MM.1S (cell line): ENCODE data around the gene JPH4.

Experiments used
- DNase-seq: peaks from one replicate; pipeline ENCODE4 v3.0.0-alpha.2; 2015
- H2AFZ ChIP-seq: fragments of 300-600 bp; sonication (generic); 2 replicates; pipeline ENCODE4 v1.6.0; 2016; ENCODE audit warnings: antibody characterized with exemption, low read length
- H3F3A ChIP-seq: fragments of 300-600 bp; sonication (generic); 2 replicates; pipeline ENCODE4 v1.6.1; 2016; ENCODE audit warnings: mild to moderate bottlenecking, antibody characterized with exemption, low read length, moderate library complexity, mixed read lengths; ENCODE audit not compliant: insufficient read depth
- H3K27ac ChIP-seq: fragments of 300-600 bp; sonication (generic); 2 replicates; pipeline ENCODE4 v1.5.1; 2016; ENCODE audit warnings: mild to moderate bottlenecking, low read length
- H3K27me3 ChIP-seq: fragments of 300-600 bp; sonication (generic); replicated peaks from 2 replicates; pipeline ENCODE4 v1.6.0; 2016; ENCODE audit warnings: low read length; ENCODE audit not compliant: insufficient read depth
- H3K36me3 ChIP-seq: fragments of 300-600 bp; sonication (generic); replicated peaks from 2 replicates; pipeline ENCODE4 v1.6.1; 2016; ENCODE audit warnings: mild to moderate bottlenecking, low read length, mixed read lengths; ENCODE audit not compliant: insufficient read depth
- H3K4me1 ChIP-seq: fragments of 300-600 bp; sonication (generic); 2 replicates; pipeline ENCODE4 v1.6.1; 2016; ENCODE audit warnings: low read length, mixed read lengths
- H3K4me2 ChIP-seq: fragments of 300-600 bp; sonication (generic); 2 replicates; pipeline ENCODE4 v1.6.0; 2016; ENCODE audit warnings: low read depth, low read length
- H3K4me3 ChIP-seq: fragments of 300-600 bp; sonication (generic); 2 replicates; pipeline ENCODE4 v1.5.1; 2016; ENCODE audit warnings: low read length, mixed read lengths
- H3K79me2 ChIP-seq: fragments of 300-600 bp; sonication (generic); 2 replicates; pipeline ENCODE4 v1.6.1; 2016; ENCODE audit warnings: mixed run types, low read length, mixed read lengths
- H3K9ac ChIP-seq: fragments of 300-600 bp; sonication (generic); 2 replicates; pipeline ENCODE4 v1.6.1; 2016; ENCODE audit warnings: low read length, mixed read lengths
- H3K9me2 ChIP-seq: fragments of 300-600 bp; sonication (generic); replicated peaks from 2 replicates; pipeline ENCODE4 v1.6.1; 2016; ENCODE audit warnings: mild to moderate bottlenecking, low read length, mixed read lengths; ENCODE audit not compliant: insufficient read depth
- H3K9me3 ChIP-seq: fragments of 300-600 bp; sonication (generic); replicated peaks from 2 replicates; pipeline ENCODE4 v1.6.1; 2016; ENCODE audit warnings: mild to moderate bottlenecking, low read length, mixed read lengths; ENCODE audit not compliant: insufficient read depth
- H4K20me1 ChIP-seq: fragments of 300-600 bp; sonication (generic); 2 replicates; pipeline ENCODE4 v1.6.1; 2016; ENCODE audit warnings: mild to moderate bottlenecking, low read length, moderate library complexity, mixed read lengths; ENCODE audit not compliant: insufficient read depth
- EZH2 ChIP-seq: fragments of 300-600 bp; sonication (generic); optimal IDR thresholded peaks from 2 replicates; pipeline ENCODE3; 2017; ENCODE audit warnings: low read depth, mild to moderate bottlenecking, antibody characterized with exemption, low read length, mixed read lengths
- EZH2phosphoT487 ChIP-seq: fragments of 300-600 bp; sonication (generic); IDR thresholded peaks from 2 replicates; pipeline ENCODE4 v1.6.1; 2018; ENCODE audit warnings: antibody characterized with exemption, low read length
- TF ChIP-seq, protein P1 (sequence below): fragments of 300-600 bp; sonication (generic); IDR thresholded peaks from 2 replicates; pipeline ENCODE4 v1.5.1; 2016; ENCODE audit warnings: antibody characterized with exemption, low read length, mixed read lengths

Gene JPH4

GRCh38 chr14:23561873-23562821 lies 16.4 kb downstream of the JPH4 start:
- Histone ChIP-seq H3K9me3 (no peaks in the 10 kb centered on the region), H3K4me3 (no peak overlapping the region), H3K36me3 (no peaks in the 10 kb centered on the region), H2AFZ (no peak overlapping the region), H3K79me2 (0 out of 2 replicates have a peak, but pooled peaks cover 7% of the 10 kb centered on the region), H3K9me2 (no peaks in the 10 kb centered on the region), H3K4me1 (peaks cover 5% of the 10 kb centered on the region; the same call in 1 of the 2 replicates), H4K20me1 (no peaks in the 10 kb centered on the region), H3F3A (no peaks in the 10 kb centered on the region), H3K4me2 (no peak overlapping the region), H3K9ac (no peak overlapping the region), H3K27me3 (no peaks in the 10 kb centered on the region), H3K27ac (no peak overlapping the region)
- TF ChIP-seq, protein P1, sequence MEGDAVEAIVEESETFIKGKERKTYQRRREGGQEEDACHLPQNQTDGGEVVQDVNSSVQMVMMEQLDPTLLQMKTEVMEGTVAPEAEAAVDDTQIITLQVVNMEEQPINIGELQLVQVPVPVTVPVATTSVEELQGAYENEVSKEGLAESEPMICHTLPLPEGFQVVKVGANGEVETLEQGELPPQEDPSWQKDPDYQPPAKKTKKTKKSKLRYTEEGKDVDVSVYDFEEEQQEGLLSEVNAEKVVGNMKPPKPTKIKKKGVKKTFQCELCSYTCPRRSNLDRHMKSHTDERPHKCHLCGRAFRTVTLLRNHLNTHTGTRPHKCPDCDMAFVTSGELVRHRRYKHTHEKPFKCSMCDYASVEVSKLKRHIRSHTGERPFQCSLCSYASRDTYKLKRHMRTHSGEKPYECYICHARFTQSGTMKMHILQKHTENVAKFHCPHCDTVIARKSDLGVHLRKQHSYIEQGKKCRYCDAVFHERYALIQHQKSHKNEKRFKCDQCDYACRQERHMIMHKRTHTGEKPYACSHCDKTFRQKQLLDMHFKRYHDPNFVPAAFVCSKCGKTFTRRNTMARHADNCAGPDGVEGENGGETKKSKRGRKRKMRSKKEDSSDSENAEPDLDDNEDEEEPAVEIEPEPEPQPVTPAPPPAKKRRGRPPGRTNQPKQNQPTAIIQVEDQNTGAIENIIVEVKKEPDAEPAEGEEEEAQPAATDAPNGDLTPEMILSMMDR = no peak
- TF ChIP-seq EZH2phosphoT487 = no peak
- no peak for DNase-seq

GRCh38 chr14:23561259-23561658 lies 17.3 kb downstream of the JPH4 start:
- Histone ChIP-seq H3K27me3 (no peaks in the 10 kb centered on the region), H3K4me2 (no peak overlapping the region), H3K9me3 (no peaks in the 10 kb centered on the region), H2AFZ (no peak overlapping the region), H3K4me3 (no peak overlapping the region), H3K36me3 (no peaks in the 10 kb centered on the region), H3K9ac (no peak overlapping the region), H3K27ac (no peak overlapping the region), H3F3A (no peaks in the 10 kb centered on the region), H3K4me1 (peaks cover 5% of the 10 kb centered on the region; the same call in 1 of the 2 replicates), H3K9me2 (no peaks in the 10 kb centered on the region), H4K20me1 (no peaks in the 10 kb centered on the region), H3K79me2 (peaks cover 7% of the 10 kb centered on the region)
- TF ChIP-seq, protein P1 = no peak
- TF ChIP-seq EZH2phosphoT487 = no peak
- no peak for TF ChIP-seq EZH2
- no peak for DNase-seq

DNA sequence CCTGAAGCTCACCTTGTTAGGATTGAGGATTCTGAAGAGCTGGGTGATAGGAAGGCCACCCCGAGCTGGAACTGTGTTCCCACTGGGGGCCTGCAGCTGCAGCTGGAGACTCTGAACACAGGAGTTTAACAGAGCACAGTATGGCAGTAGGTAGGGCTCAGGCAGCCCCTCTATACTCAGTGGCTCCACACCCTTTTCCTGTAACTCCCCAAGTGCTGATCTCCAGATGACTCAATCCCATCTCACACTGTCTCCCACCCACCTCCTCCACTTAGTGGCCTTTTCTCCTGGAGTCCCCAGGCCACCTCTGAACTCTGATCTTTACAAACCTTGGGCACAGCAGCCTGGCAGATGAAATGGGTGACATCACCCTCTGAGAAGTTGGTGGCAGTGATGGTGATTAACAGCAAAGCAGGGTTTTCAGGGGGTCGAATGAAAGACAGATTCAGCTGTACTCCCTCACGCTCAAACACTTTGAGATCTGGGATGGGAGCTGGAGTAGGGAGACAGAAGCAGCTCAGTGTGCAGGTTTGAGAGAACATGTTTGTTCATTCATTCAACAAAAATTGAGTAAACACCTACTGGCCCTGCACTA lies 18.6 kb downstream of the JPH4 start:
- peaks cover 5% of the 10 kb centered on the region; the same call in 1 of the 2 replicates for H3K4me1 ChIP-seq
- no peaks in the 10 kb centered on the region for H3K36me3 ChIP-seq

More for the DNA sequence above, 18.6 kb downstream of the JPH4 start:
- H3K79me2 ChIP-seq = peaks cover 8% of the 10 kb centered on the region
- no peaks in the 10 kb centered on the region for H3K27me3 ChIP-seq
- no peak overlapping the region for H3K4me2 ChIP-seq
- H3K4me3 ChIP-seq = no peak overlapping the region
- TF ChIP-seq EZH2phosphoT487 = no peak
- TF ChIP-seq, protein P1 = no peak
- TF ChIP-seq EZH2 = no peak
- H3K9me2 ChIP-seq = no peaks in the 10 kb centered on the region
- H4K20me1 ChIP-seq = no peaks in the 10 kb centered on the region
- no peak overlapping the region for H2AFZ ChIP-seq
- no peaks in the 10 kb centered on the region for H3K9me3 ChIP-seq
- no peak overlapping the region for H3K27ac ChIP-seq
- no peak overlapping the region for H3K9ac ChIP-seq
- no peak for DNase-seq
- H3F3A ChIP-seq = no peaks in the 10 kb centered on the region
